UCSD-AML1 (cell line): ENCODE results near the gene KAZN.

ENCODE experiments used
- DNase-seq: peaks from one replicate; lab custom pipeline; 2025; ENCODE audit not compliant: unreplicated experiment; lab: John Stamatoyannopoulos, UW

KAZN gene

GRCh38 chr1:14667651-14667984, 69.1 kb downstream of the KAZN start:
- DNase-seq, result no peak

GRCh38 chr1:14668538-14668937, 70.1 kb downstream of the KAZN start:
- DNase-seq, result no peak

- DNase-seq, result no peak
Measured at GRCh38 chr1:14672005-14672404, 73.5 kb downstream of the KAZN start.

GRCh38 chr1:14674030-14674429, 75.5 kb downstream of the KAZN start:
- DNase-seq, result no peak

GRCh38 chr1:14676400-14676799, 77.9 kb downstream of the KAZN start:
- DNase-seq, result no peak

- DNase-seq, result no peak
Measured at GRCh38 chr1:14677292-14677971, 78.9 kb downstream of the KAZN start.

- DNase-seq, result no peak
Measured at GRCh38 chr1:14678011-14678638, 79.6 kb downstream of the KAZN start.

- DNase-seq, result no peak
Measured at GRCh38 chr1:14679027-14679688, 80.7 kb downstream of the KAZN start.

GRCh38 chr1:14681182-14681581, 82.7 kb downstream of the KAZN start:
- DNase-seq, result no peak

- DNase-seq, result no peak
Measured at GRCh38 chr1:14682941-14683621, 84.6 kb downstream of the KAZN start.

- DNase-seq, result no peak
Measured at GRCh38 chr1:14685078-14685477, 86.6 kb downstream of the KAZN start.

- no peak for DNase-seq
Measured at GRCh38 chr1:14686701-14687100, 88.2 kb downstream of the KAZN start.

- DNase-seq, result no peak
Measured at GRCh38 chr1:14687147-14687546, 88.7 kb downstream of the KAZN start.

- DNase-seq, result no peak
Measured at GRCh38 chr1:14689996-14690615, 91.6 kb downstream of the KAZN start.

GRCh38 chr1:14693949-14694348, 95.5 kb downstream of the KAZN start:
- no peak for DNase-seq

- DNase-seq, result no peak
Measured at GRCh38 chr1:14694589-14694988, 96.1 kb downstream of the KAZN start.

GRCh38 chr1:14696761-14697160, 98.3 kb downstream of the KAZN start:
- no peak for DNase-seq

- DNase-seq, result no peak
Measured at GRCh38 chr1:14697353-14697752, 98.9 kb downstream of the KAZN start.

GRCh38 chr1:14698314-14698713, 99.8 kb downstream of the KAZN start:
- no peak for DNase-seq

GRCh38 chr1:14699620-14700019, 101.1 kb downstream of the KAZN start:
- no peak for DNase-seq

- no peak for DNase-seq
Measured at GRCh38 chr1:14704846-14705245, 106.4 kb downstream of the KAZN start.

GRCh38 chr1:14705824-14706223, 107.3 kb downstream of the KAZN start:
- DNase-seq, result no peak
